Osteoblast (primary cell): ENCODE results near the gene PPP1R17. TPM values are rescaled to one million over a fixed set of nuclear protein-coding genes. Genes with fewer than 3 reads are reported as not detected.

ENCODE experiments used
- DNase-seq: peaks from one replicate; pipeline ENCODE4 v3.0.0; 2011; ENCODE audit warnings: low spot score, mixed read lengths; ENCODE audit not compliant: insufficient read length; ENCODE audit errors: missing footprints
- H2AFZ ChIP-seq: 2 replicates; pipeline ENCODE4 v1.6.0; 2011; ENCODE audit warnings: mild to moderate bottlenecking, low read length
- H3K27ac ChIP-seq: 2 replicates; pipeline ENCODE4 v1.5.1; 2011; ENCODE audit warnings: mild to moderate bottlenecking, low read depth, low read length, moderate library complexity
- H3K27me3 ChIP-seq: 2 replicates; pipeline ENCODE4 v1.6.0; 2012; ENCODE audit warnings: mild to moderate bottlenecking, control low read depth, inconsistent platforms, low read length, moderate library complexity; ENCODE audit not compliant: insufficient read depth
- H3K36me3 ChIP-seq: 2 replicates; pipeline ENCODE4 v1.5.1; 2011; ENCODE audit warnings: mild to moderate bottlenecking, low read length, control low read depth, moderate library complexity; ENCODE audit not compliant: insufficient read depth
- H3K4me1 ChIP-seq: 2 replicates; pipeline ENCODE4 v1.5.1; 2011; ENCODE audit warnings: mild to moderate bottlenecking, low read length, control low read depth, moderate library complexity; ENCODE audit not compliant: insufficient read depth
- H3K4me2 ChIP-seq: 2 replicates; pipeline ENCODE4 v1.6.0; 2011; ENCODE audit warnings: mild to moderate bottlenecking, low read length; ENCODE audit not compliant: insufficient read depth
- H3K4me3 ChIP-seq: fragments of 200-600 bp; sonication (generic); 3 replicates; pipeline ENCODE4 v1.5.1; 2012; ENCODE audit warnings: mild to moderate bottlenecking, low read length, inconsistent platforms; ENCODE audit not compliant: insufficient read depth
- H3K79me2 ChIP-seq: 2 replicates; pipeline ENCODE4 v1.6.0; 2012; ENCODE audit warnings: mild to moderate bottlenecking, low read length, control low read depth, inconsistent platforms; ENCODE audit not compliant: insufficient read depth
- H3K9me3 ChIP-seq: 2 replicates; pipeline ENCODE4 v1.5.1; 2011; ENCODE audit warnings: low read depth, low read length, control low read depth
- H4K20me1 ChIP-seq: 2 replicates; pipeline ENCODE4 v1.6.0; 2012; ENCODE audit warnings: mild to moderate bottlenecking, low read length, control low read depth; ENCODE audit not compliant: insufficient read depth
- total RNA-seq: library from RNA; depleted of rRNA; stranded (reverse); fragments of >200 nt; gene quantifications from 2 replicates; pipeline ENCODE4 v1.2.3, GENCODE V29; 2012
- TF ChIP-seq, protein P1 (sequence below): IDR thresholded peaks from 2 replicates; pipeline ENCODE4 v1.5.1; 2011; ENCODE audit warnings: mild to moderate bottlenecking, low read depth, low read length, moderate library complexity; ENCODE audit errors: extremely low read depth

Gene PPP1R17
- total RNA-seq, 1 donor: not detected

DNA sequence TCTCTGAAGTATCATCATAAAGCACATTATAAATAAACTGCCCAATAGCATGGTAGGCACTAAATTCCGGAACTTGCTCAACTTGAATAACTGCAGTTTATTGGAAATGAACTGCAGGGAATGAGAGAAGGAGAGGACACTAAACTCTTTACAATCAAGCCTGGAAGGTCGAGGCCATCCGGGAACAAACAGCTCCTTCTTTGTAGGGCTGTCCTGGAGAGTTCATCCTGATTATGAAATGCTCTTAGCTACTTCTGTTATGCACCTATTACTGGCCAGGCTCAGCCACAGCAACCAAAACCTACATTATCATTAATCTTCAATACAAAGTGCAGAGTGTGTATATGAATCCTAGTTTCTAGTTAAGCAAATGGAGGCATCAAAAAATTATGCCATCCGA lies 64.7 kb downstream of the PPP1R17 start:
- Histone ChIP-seq H4K20me1 (no peaks in the 10 kb centered on the region), H3K4me3 (no peak overlapping the region), H3K27ac (no peak overlapping the region), H3K4me1 (no peaks in the 10 kb centered on the region), H3K36me3 (no peaks in the 10 kb centered on the region), H3K9me3 (no peaks in the 10 kb centered on the region), H3K27me3 (no peaks in the 10 kb centered on the region), H2AFZ (no peak overlapping the region), H3K4me2 (no peak overlapping the region), H3K79me2 (no peaks in the 10 kb centered on the region)
- DNase-seq: no peak
- TF ChIP-seq, protein P1, sequence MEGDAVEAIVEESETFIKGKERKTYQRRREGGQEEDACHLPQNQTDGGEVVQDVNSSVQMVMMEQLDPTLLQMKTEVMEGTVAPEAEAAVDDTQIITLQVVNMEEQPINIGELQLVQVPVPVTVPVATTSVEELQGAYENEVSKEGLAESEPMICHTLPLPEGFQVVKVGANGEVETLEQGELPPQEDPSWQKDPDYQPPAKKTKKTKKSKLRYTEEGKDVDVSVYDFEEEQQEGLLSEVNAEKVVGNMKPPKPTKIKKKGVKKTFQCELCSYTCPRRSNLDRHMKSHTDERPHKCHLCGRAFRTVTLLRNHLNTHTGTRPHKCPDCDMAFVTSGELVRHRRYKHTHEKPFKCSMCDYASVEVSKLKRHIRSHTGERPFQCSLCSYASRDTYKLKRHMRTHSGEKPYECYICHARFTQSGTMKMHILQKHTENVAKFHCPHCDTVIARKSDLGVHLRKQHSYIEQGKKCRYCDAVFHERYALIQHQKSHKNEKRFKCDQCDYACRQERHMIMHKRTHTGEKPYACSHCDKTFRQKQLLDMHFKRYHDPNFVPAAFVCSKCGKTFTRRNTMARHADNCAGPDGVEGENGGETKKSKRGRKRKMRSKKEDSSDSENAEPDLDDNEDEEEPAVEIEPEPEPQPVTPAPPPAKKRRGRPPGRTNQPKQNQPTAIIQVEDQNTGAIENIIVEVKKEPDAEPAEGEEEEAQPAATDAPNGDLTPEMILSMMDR: no peak

Other genes starting within 250 kb of the PPP1R17 start
- gene ITPRID1, start 173.1 kb upstream of the PPP1R17 start, total RNA-seq: not detected in 2 replicates